GM12865 (cell line): Measurements from ENCODE around the gene AMIGO3.

ENCODE experiments used
- DNase-seq: peaks from one replicate; pipeline ENCODE4 v3.0.0; 2010; ENCODE audit warnings: low read depth
- H3K4me3 ChIP-seq: 2 replicates; pipeline ENCODE4 v1.5.1; 2011; ENCODE audit warnings: mild to moderate bottlenecking, low read depth, low read length, control low read depth
- CTCF ChIP-seq: IDR thresholded peaks from 2 replicates; pipeline ENCODE4 v1.5.1; 2011; ENCODE audit warnings: low read length, control low read depth, low read depth, inconsistent platforms; ENCODE audit not compliant: insufficient read depth; ENCODE audit errors: missing control alignments

AMIGO3 gene

GRCh38 chr3:49716691-49717210 is 2.7 kb downstream of the AMIGO3 start:
- no peak for DNase-seq
- TF ChIP-seq CTCF, result no peak
- no peak overlapping the region for H3K4me3 ChIP-seq

- no peak overlapping the region for H3K4me3 ChIP-seq
- TF ChIP-seq CTCF, result no peak
- no peak for DNase-seq
Observed at GRCh38 chr3:49716169-49716568, 3.3 kb downstream of the AMIGO3 start.

- no peak for TF ChIP-seq CTCF
- DNase-seq, result no peak
- H3K4me3 ChIP-seq, result no peak overlapping the region
Observed at GRCh38 chr3:49715611-49716121, 3.8 kb downstream of the AMIGO3 start.

- no peak overlapping the region for H3K4me3 ChIP-seq
- TF ChIP-seq CTCF, result no peak
- DNase-seq, result no peak
Observed at GRCh38 chr3:49714728-49715550, 4.5 kb downstream of the AMIGO3 start.

- DNase-seq, result no peak
- no peak for TF ChIP-seq CTCF
- no peak overlapping the region for H3K4me3 ChIP-seq
Observed at GRCh38 chr3:49713336-49714105, 6.0 kb downstream of the AMIGO3 start.

- H3K4me3 ChIP-seq, result no peak overlapping the region
- no peak for TF ChIP-seq CTCF
- DNase-seq, result no peak
Observed at GRCh38 chr3:49712631-49713317, 6.7 kb downstream of the AMIGO3 start.
